Fibroblast of mammary gland (primary cell): Measurements from ENCODE around the gene GOLGA6D.
"Not testable (repeated sequence)": the region's sequence is repeated elsewhere in the genome, so short reads cannot be mapped to it uniquely, and the experiment has no call there.

ENCODE experiments used
- DNase-seq: peaks from one replicate; pipeline ENCODE4 v3.0.0-alpha.2; 2010; ENCODE audit warnings: low read depth
- H3K4me3 ChIP-seq: 2 replicates; pipeline ENCODE4 v1.5.1; 2011; ENCODE audit warnings: low read depth, mild to moderate bottlenecking, low read length, moderate library complexity; ENCODE audit not compliant: control insufficient read depth
- TF ChIP-seq, protein P1 (sequence below): conservative IDR thresholded peaks from 2 replicates; pipeline ENCODE4 v1.5.1; 2011; ENCODE audit warnings: low read depth, low read length, inconsistent platforms; ENCODE audit not compliant: control insufficient read depth, insufficient read depth

GOLGA6D gene

GRCh38 chr15:75238150-75238549 is 44.5 kb upstream of the GOLGA6D start:
- no peak for DNase-seq
- TF ChIP-seq, protein P1, sequence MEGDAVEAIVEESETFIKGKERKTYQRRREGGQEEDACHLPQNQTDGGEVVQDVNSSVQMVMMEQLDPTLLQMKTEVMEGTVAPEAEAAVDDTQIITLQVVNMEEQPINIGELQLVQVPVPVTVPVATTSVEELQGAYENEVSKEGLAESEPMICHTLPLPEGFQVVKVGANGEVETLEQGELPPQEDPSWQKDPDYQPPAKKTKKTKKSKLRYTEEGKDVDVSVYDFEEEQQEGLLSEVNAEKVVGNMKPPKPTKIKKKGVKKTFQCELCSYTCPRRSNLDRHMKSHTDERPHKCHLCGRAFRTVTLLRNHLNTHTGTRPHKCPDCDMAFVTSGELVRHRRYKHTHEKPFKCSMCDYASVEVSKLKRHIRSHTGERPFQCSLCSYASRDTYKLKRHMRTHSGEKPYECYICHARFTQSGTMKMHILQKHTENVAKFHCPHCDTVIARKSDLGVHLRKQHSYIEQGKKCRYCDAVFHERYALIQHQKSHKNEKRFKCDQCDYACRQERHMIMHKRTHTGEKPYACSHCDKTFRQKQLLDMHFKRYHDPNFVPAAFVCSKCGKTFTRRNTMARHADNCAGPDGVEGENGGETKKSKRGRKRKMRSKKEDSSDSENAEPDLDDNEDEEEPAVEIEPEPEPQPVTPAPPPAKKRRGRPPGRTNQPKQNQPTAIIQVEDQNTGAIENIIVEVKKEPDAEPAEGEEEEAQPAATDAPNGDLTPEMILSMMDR: no peak
- no peak overlapping the region for H3K4me3 ChIP-seq

DNA sequence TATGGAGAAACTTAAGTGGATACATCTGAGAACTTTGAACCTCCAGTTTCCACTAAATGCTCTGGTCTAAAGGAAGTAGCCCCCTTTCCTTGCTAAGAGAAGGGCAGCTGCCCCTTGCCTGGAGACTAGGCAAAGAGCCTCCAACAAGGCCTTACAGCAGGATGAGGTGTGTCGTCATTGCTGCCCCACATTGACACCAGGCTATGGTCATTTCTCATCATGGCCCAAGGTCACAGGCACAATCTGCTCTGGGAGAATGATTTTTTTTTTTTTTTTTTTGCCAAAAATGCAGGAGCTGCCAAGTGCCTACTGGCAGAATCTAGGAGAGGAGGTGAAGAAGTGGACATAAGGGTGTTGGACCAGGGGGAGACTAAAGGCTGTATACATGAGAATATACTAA is 36.9 kb upstream of the GOLGA6D start:
- H3K4me3 ChIP-seq, DNase-seq: not testable (repeated sequence)

GRCh38 chr15:75248991-75249390 is 33.6 kb upstream of the GOLGA6D start:
- not testable (repeated sequence) for H3K4me3 ChIP-seq, DNase-seq

DNA sequence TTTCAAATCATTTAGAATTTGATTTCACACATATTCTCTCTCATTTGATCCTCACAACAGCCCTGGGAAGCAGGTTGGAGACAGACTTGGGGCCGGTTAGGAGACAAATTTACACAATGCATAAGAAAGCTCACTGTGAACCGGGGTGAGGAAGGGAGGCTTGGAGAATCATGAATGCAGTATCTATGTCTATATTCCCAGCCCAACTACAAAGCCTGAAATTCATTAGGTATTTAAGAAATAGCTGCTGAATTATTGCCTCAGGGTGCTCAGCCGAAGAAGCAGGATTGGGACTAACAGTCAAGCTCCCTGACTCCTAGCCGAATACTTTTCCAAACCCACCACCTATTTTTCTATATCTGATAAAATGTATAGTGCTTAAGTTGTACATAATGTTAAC is 32.9 kb upstream of the GOLGA6D start:
- DNase-seq: no peak
- TF ChIP-seq, protein P1: no peak
- no peak overlapping the region for H3K4me3 ChIP-seq

DNA sequence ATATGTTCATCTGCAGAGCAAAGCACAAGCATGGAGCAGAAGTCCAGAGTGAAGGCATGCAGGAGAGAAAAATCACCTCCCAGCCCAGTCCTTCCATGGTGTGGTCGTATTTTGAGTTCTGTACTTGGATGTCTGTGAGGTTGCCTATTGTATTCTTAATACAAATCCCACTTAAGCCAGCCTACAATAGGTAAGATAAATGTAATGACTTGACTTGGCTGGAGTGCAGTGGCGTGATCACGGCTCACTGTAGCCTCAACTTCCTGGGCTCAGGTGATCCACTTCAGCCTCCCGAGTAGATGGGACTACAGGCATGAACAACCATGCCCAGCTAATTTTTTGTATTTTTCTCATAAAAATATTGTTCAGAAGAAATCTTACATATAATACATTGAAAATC is 31.3 kb upstream of the GOLGA6D start:
- DNase-seq, H3K4me3 ChIP-seq: not testable (repeated sequence)

GRCh38 chr15:75252285-75252684 is 30.4 kb upstream of the GOLGA6D start:
- H3K4me3 ChIP-seq, DNase-seq: not testable (repeated sequence)

- DNase-seq, H3K4me3 ChIP-seq: not testable (repeated sequence)
These were observed 24.6 kb upstream of the GOLGA6D start, which contains the start of gene GOLGA6C for GRCh38 chr15:75258034-75258433. TSS of gene GOLGA6C (plus strand) at chr15:75258334. CDS start at chr15:75258599, 265 bp downstream.

DNA sequence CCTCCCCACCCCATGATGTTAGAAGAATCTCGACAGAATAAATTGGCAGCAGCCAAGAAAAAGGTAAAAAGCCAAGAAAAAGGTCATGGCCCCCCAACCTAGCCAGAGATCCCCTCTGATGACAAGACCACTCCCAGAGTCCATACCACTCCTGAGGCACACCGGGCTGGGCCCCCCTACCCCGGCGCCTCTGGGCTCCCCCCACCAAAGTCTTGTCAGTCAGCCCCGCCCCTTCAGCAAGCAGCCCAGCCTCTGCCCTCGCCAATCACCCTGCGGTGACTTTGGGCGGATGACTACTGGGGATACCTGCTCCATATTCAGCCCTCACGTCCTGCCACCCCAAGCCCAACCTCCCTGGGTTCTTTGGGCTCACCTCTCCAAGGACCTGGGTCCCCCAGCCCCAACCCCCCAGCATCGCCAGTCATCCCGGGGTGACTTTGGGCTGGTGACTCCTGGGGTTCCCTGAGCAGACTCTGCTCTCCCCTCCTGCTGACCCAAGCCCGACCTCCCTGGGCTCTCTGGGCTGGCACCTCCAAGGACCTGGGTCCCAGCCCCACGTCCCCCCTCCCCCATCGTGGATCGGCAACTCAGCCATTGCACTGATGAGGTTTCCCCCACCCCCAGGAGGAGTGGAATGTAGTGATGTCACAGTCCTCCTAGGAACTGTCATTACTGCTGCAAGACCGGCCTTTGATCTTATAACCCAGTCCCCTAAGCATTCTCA is 23.9 kb upstream of the GOLGA6D start:
- DNase-seq, H3K4me3 ChIP-seq: not testable (repeated sequence)

DNA sequence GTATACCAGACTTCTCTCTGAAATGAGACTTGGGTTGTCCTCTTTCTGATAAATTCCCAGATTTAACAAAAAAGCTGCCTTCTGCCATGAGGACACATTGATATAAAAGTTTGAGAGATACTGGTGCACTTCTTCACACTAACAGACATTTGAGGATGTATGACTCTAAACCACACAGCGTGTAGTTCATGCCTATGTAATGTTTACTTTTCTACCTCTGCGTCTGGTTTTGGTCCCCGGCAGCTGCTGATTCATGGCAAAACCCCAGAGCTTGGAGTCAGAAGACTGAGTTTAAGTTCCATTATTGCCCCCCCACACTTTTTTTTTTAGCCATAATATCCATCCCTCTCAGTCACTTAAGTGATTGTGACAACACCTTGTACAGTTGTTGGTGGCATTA is 22.8 kb upstream of the GOLGA6D start:
- H3K4me3 ChIP-seq, DNase-seq: not testable (repeated sequence)

DNA sequence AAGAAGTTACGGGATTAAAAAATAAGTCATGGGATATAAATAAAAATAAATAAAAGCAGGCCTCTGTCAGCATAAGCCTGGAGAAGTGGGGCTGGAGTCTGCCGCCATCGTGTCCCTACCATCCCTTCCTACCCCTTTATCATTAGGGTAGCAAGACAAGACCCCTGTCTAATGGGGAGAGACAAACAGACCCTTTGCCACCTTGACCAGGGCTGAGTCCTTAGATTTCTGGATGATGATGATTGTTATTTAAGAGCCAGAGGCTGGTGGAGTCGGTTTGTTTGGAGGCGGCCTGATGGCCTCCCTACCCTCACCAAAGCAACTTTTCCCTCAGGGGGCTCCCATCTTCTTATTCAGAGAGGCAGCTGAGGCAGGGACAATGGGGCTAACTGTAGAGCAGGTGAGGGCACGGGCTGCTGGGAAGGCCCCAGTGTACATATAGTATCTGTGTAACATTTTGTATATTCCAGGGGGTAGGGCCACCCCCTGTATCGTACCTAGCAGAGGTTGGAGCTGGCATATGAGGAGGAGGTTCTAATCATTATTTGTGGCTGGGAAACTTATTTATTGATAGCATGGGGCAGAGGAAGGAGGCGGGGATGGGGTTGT is 8.8 kb upstream of the GOLGA6D start:
- not testable (repeated sequence) for H3K4me3 ChIP-seq, DNase-seq

- peak; percentile 14 for DNase-seq
- H3K4me3 ChIP-seq: not testable (repeated sequence)
- TF ChIP-seq, protein P1: peak; percentile 30
These were observed 8.0 kb upstream of the GOLGA6D start for GRCh38 chr15:75274509-75275107.

- not testable (repeated sequence) for DNase-seq, H3K4me3 ChIP-seq
These were observed 7.0 kb upstream of the GOLGA6D start for GRCh38 chr15:75275617-75276016.

DNA sequence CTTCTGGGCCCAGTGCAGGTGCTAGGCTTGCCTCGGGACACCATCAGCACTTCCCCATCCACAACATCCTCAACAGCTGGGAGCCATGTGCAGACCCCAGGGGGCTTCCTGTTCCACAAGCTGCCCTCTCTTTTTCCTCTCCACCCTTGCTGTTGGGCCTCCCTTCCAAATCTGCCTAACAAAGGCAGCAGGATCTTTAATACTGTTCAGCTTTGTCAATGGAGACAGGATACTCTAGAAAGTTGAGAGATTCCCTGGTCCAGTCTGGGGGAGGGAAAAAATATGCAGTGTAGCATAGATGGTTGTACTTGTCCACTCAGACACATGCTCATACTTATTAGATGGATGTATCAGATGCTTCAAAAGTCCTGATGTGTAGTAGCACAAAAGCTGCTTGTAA is 4.1 kb upstream of the GOLGA6D start:
- DNase-seq, H3K4me3 ChIP-seq: not testable (repeated sequence)

- DNase-seq, H3K4me3 ChIP-seq: not testable (repeated sequence)
These were observed 1.5 kb downstream of the GOLGA6D start for GRCh38 chr15:75284152-75284551.

DNA sequence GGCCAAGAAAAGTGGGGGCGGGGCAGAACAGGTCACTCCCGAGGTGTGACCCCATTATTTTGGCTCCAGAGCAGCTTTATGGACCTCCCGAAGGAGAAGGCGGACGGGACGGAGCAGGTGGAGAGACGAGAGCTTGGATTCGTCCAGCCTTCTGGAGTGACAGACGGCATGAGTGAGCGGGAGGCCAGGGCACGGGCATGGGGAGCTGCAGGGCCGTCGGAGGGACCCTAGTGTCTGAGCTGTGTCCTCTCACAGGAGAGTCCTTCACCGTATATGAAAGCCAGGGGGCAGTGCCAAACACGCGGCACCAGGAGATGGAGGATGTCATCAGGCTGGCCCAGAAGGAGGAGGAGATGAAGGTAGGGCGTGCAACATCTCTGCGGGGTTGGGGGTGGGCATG is 11.0 kb downstream of the GOLGA6D start:
- DNase-seq, H3K4me3 ChIP-seq: not testable (repeated sequence)
